Activated CD4-positive, CD25-positive, alpha-beta regulatory T cell treated with anti-CD3 and anti-CD28 coated beads, Interleukin-2, amount 50 U/mL, for 24 hours (primary cell): ENCODE measurements around the gene C14orf180.
"Not testable (repeated sequence)": the region's sequence is repeated elsewhere in the genome, so short reads cannot be mapped to it uniquely, and the experiment has no call there.

Experiments
- ATAC-seq, 2 donors: fragments of 150-1000 bp; cut with Tn5 transposase; one replicate each; pipeline ENCODE4 v1.10.0; 2021; ENCODE audit warnings: mild to moderate bottlenecking in 1 of 2, moderate library complexity in 1 of 2

C14orf180 gene

GRCh38 chr14:104579939-104580338 is 375 bp downstream of the C14orf180 start:
- ATAC-seq: not testable (repeated sequence)

DNA sequence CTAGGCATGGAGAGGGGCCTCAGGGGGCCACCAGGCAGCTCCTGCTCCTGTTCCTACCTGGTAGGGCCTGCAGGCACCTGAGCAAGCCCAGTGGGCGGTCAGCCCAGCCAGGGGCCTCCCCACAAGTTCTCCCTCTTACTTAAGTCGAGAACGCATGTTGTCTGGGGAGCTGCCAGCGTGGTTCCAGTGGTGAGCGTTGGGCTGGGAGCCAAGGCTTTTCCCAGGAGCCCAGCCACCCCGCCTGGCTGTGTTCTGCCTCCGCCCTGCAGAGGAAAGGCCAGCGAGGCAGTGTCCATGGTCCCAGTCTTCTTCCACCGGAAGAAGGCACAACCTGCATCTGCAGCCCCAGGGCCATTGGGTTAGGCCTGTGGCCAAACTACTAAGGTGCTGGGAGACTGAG is 1.4 kb downstream of the C14orf180 start:
- ATAC-seq: no peak

- no peak for ATAC-seq
These were observed 2.0 kb downstream of the C14orf180 start for GRCh38 chr14:104581521-104581920.

DNA sequence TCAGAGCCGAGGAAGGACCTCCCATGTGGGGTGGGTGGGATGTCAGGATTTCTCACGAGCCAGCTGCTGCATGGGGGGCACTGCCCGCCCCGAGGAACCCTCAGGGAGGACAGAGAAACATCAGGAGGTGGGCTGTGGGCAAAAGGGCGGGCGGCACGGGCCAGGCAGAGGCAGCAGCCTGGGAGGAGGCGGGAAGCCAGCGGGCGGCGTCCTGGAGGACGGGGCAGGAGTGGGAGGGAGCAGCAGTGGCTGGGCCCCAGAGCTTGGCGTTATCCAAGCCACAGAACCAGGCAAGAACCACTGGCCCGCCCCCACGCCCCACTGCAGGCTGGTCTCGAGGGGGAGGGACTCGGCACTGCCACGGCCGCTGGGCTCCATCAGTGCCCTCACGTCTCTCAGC is 2.4 kb downstream of the C14orf180 start:
- ATAC-seq: no peak

DNA sequence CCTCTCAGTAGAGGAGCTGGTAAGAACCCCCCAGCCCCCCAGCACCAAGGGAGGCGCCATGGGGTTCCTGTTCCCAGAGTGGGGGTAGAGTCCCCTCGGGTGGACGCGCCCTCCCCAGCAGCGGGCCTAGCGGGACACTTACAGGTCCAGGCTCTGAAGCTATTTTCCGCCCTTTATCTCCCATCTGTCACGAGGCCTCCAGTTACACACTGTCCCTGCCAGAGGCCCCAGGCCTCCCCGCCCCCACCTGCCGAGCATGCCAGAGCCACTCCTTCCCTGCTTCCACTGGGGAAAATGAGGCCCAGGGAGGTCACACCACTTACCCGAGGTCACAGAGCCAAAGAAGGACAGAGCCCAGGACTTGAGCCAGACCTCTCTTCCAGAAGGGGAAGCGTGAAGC is 3.1 kb downstream of the C14orf180 start:
- ATAC-seq: no peak

GRCh38 chr14:104583424-104584306 is 4.1 kb downstream of the C14orf180 start:
- ATAC-seq: no peak

DNA sequence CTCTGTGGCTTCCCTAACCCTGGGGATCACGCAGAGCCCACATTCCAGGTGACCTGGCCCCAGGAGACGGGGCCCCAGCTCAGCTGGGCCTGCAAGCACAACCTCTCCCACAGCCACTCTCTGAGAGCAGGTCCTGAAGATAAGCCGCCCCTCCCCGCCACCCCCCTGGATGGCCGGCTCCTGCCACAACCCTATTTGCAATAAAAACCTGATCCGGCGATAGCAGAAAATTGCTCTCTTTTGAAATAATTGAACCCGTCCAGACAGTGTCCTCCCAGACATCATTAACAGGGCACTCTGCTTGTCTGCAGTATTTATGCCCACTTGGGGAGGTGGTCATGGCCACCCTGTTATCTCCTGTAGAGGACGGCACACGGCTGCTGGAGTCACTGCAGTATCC is 5.0 kb downstream of the C14orf180 start:
- no peak for ATAC-seq

DNA sequence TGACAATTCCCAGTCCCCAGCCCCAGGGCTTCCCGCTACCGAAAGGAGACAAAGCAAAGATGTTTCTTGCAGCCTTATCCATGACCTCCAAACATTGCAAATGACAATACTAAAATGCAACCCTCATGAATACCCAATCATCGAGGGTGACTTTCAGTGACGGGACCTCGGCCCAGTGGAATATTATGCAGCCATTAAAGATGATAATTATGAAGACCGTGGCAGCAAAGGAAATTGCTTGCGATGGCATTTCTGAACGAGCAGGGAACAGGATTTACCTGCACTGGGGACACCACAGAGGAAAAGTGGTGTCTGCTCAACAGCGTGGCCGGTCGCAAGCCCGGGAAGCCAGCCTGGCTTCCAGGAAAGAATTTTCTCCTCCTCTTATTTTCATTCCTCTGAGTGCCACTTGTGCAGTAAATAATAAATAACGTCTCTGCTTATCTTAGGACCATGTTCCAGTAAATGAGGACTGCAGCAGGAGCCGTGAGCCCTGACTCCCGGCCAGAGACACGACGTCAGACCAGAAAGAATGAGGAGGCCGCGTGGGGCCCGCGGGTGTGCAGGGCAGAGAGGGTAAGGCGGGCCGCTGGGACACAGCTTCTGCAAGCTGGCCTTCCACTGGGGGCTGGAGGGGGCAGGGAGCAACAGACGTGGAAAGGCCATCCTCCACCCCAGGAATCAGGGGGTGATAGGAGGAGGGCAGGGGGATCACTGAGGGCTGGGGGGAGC is 6.6 kb downstream of the C14orf180 start:
- no peak for ATAC-seq

DNA sequence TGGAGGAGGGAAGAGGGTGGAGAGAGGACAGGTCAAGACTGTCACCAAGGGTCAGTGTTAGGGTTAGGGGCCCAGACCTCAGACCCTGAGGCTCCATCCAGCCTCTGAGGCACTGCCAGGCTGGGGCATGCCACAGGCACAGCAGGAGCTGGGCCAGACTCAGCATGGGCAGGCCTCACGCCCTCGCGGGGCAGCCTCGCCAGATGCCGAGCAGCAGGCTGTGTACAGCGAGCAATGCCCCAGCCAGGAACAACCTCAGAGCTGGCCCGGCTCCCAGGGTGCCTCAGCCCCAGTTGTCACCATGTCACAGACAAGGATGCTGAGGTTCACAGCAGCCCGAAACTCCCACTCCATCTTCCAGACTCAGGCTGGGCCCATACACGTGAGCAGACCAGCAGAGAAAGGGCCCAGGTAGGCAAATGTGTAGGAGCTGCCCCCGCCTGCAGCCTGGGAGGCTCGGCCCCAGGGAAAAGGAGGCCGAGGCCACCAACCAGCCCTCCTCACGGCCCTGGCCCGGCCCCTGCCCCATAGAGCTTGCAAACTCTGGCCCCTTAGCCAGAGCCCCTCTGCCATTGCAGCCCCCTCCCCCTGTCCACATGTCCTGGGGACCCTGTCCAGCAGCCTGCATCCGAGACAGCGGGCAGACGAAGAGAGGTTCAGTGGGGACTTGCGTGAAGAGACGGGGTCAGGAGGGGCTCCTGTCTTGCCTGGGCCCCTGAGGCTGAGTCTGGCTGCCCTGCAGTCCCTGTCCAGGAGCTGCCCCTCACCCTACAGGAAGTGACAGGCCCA is 7.5 kb downstream of the C14orf180 start:
- ATAC-seq: no peak

DNA sequence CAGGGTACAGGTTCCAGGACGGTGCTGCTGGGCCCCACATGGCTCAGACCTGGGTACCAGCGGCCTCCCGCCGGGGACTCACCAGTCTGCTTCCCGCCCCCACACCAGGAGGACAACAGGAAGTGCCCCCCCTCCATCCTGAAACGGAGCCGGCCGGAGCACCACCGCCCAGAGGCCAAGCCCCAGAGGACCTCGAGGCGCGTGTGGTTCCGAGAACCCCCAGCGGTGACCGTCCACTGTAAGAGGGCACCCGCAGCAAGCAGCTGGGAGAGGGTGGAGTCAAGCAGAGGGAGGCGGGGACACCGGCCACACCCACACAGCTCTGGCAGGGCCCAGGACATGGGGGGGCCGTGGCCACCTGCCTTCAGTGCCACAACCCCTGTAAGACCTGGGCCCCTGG is 8.1 kb downstream of the C14orf180 start:
- ATAC-seq: no peak

GRCh38 chr14:104588066-104588857 is 8.7 kb downstream of the C14orf180 start:
- ATAC-seq: no peak

DNA sequence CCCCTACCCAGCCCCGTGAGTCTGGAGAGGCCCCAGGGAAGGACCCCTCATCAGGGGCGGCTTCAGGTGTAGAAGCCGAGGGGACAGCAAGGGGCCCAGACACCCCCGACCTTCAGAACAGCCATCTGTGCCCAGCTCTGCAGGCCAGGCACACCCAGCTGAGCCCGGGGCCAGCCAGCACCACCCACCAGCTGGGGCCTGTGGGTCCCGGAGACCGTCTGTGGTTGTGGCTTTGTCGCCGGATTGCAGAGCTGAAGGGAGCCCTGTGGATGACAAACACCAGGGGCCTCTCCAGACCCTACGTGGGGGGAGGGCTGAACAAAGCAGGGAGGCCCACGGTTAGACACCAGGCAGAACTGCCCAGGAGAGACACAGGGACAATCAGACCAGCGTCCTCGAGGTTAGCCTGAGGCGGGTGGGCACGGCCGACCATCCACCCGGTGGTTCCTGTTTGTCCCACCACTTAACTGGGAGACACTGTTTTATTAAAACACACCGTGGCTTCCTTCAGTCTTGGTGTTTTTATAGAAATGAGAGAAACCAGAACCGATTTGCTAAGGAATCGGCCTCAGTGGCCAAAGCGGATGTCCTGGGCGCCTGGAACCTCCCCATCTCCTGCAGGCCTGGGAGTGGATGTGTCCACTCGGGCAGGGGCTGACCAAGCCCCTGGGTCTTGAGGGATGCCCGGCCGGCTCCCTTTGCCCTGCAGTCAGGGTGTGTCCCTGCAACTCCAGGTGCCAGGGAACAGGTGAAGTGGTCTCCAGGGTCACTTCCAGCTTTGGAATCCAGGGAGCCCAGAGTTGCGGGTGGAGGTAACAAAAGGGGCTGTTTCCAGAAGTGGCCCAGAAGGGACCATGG is 10.0 kb downstream of the C14orf180 start:
- no peak for ATAC-seq

GRCh38 chr14:104590240-104590965 is 10.8 kb downstream of the C14orf180 start:
- no peak for ATAC-seq

DNA sequence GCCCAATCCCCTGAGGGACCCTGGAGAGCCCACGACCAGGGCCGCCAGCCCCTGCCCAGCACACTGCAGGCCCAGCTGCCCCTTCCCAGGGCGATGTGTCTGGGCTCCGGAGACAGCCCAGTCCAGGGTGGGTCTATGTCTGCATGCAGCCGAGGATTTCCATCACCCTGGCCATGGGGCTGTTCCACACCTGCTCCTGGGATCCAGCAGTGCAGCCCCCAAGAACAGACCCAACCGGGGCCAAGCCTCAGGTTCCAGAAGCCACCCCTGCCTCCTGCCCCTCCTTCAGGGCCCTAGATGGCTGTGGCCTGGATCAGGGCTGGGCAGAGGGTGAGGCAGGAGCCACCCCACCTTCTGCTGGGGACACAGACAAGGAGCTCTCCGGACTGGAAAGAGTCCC is 11.5 kb downstream of the C14orf180 start:
- no peak for ATAC-seq

DNA sequence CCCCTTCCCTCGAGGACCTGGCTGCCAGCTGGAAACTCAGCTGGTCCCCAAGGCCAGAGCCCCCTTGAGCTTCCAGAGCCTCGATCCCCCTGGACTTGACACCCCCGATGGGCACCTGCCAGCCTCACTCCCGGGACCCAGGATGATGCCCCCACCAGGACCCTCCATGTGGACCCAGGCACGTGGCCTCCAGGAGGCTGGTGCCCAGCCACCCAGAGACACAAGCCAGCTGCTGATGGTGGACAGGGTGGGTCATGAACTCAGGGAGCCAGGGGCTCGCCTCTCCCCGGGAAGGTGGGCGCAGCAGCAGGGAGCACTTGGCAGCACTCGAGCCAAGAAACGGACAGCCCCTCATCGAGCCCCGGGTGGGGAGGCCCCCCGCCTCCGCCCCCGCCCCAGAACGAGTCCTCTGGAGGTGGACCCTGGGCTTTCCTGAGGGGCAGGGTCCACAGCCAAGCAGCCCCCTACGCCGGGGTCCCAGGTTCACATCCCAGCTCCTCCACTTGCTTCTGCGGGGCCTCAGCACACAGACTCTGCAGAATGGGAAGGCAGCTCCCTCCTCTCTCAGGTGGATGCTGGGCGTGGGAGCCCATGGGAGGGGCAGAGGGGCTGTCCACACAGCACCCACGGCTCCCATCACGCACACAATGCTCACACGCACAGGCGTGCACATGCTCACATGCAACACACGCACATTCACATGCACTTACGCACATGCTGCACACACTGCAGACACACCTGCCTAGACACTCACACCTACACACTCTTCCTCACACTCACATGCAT is 12.1 kb downstream of the C14orf180 start:
- ATAC-seq: no peak

DNA sequence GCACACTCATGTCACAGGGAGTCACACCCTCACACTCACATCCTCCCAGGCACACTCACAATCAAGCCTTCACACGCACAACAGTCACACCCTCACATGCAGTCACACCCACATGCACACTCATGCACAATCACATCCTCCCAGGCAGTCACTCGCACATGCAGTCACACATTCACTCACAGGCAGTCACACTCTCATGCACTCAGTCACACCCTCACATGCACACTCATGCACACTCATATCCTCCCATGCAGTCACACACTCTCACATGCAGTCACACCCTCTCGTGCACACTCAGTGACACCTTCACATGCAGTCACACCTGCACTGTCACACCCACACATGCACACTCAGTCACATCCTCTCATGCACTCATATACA is 12.7 kb downstream of the C14orf180 start:
- ATAC-seq: no peak

- ATAC-seq: no peak
These were observed 13.2 kb downstream of the C14orf180 start for GRCh38 chr14:104592785-104593184.

DNA sequence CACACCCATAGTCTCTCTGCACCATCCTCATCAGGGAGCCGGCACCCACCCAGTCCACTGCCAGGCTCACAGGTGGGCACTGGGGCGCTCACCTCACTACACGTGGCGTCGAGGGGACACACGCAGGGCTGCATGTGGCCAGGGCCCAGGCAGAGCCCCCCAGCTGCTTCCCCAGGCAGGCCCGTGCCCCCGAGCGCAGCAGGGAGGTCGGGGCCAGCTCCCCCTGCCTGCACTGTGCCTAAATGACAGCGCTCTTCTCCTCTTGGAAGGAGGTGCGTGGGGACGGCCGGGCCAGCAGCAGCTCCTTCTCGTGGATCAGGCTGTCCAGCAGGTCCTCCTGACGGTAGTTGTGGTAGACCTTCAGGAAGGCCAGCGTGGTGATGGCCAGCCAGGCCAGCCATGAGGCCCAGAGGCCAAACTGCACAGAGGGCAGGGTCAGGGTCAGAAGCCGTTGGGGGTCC is 13.7 kb downstream of the C14orf180 start:
- no peak for ATAC-seq

GRCh38 chr14:104593710-104594136 is 14.2 kb downstream of the C14orf180 start:
- no peak for ATAC-seq
